Activated CD8-positive, alpha-beta memory T cell treated with anti-CD3 and anti-CD28 coated beads, Interleukin-2, amount 50 U/mL, for 24 hours (primary cell): ENCODE data around the gene ATG7.

Experiments
- DNase-seq: peaks from one replicate; pipeline ENCODE4 v3.0.0-alpha.2; 2020; ENCODE audit errors: extremely low read depth

Gene ATG7

DNA sequence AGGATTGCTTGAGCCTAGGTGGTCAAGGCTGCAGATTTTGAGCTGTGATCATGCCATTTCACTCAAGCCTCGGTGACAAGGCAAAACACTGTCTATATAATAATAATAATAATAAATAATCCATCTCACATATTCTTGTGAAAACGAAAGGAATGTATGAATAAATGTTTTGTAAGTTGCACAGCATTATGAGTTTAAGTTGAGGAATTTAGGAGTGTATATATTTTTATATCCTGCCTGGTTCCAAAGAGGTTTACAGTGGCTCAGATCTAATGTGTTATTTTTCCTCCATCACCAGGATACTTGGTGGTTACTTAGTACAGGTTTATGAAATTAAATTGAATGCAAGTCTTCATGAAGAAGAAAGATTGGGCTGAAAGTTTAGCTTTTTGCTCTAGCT, 77.2 kb downstream of the ATG7 start:
- DNase-seq = no peak

DNA sequence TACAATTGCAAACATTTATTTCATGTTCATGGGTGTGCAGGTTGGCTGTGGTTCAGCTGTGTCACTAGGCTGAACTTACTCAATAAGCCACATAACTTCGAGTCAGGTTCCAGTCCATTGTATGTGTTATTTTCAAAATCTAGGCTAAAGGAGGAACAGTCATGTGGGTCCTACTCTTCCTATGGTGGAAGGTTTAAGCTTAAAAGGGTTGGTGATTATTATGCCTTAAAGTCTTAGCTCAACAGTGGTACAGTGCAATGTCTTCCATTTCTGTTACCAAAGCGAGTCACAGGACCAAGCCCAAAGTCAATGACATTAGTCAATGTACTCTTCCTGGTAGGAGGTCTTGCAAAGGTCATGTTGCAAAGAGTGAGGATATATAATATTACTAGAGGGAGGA, 78.2 kb downstream of the ATG7 start:
- DNase-seq = no peak

DNA sequence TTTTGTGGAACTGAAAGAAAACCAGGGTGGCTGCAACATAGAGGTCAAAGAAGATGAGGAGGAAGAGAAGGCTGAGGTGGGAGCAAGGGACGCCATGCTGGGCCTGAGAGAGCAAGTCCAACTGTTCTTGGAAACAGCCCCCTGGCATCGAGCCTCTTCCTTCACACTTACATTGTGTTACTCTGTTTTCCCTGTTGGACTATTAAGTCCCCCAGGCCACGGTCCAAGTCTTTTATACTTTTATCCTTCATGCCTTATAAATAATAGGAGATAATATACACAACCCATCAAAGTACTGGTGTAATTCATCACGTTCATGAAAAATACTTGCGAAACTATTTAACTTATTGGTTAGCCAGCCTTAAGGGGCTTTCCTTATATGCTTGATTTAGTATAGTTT, 79.3 kb downstream of the ATG7 start:
- DNase-seq = no peak

DNA sequence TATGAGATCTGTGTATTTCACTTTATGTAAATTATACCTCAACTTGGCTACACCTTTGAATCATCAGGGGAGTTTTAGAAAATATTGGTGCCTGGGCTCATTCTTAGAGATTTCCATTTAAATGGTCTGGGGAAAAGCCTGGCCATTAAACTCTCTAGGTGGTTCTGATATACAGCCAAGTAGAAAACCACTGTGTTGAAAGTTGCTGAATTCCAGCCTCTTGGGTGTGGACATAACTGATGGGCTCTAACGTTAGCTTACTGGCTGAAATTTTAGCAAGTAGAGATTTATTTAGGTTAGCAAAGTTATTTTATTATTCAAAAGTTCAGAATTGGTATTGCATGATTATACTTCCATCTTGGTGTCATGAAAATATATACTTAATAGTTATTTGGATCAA, 84.1 kb downstream of the ATG7 start:
- no peak for DNase-seq

DNA sequence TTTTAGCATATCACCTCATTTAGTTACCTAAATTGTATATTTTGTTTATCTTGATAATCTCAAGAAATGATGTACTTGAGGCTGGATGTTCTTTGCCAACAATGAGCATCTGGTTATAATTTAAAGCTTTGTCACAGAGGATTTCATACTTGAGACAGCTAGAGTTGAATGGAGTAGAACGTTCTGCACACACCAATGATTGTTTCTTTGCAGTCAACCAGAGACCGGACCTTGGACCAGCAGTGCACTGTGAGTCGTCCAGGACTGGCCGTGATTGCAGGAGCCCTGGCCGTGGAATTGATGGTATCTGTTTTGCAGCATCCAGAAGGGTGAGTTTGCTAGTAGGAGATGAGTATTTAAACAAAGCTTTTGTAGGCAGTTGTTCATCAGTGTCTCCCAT, 90.4 kb downstream of the ATG7 start:
- no peak for DNase-seq

DNA sequence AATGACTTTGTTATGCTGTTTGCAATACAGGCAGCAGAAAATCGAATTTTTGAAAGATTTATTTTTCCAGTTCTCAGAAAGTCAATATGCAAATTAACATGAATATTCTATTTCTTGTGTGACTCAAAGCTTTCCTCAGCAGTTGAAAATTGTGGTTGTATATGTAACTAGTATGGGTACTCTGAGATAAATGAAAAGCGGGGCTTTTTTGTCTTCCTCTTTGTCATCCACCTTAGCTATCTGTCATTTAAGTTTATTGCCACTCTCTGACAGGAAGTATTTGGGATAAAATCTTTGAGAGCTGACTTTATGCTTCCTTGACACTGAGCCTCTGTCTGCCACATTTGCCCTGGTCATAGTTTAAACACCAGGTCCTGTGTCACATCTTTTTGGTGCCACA, 91.5 kb downstream of the ATG7 start:
- no peak for DNase-seq

DNA sequence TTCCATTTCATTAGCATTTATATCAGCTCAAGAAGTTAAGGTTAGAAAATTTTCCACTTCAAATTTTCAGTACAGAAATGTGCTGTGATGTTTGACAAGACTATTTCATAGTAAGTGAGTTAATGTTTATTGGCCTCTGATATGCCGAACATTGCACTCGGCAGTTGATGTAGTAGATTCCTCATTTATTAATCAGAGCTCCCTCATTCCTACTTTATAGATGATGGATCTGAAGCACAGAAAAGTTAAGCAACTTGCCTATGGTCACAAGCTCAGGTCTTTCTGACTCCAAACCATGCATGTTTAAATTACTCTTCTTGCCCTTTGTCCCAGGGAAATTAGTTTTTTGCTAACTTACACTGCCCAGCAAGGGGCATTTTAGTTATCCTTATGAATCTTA, 92.0 kb downstream of the ATG7 start:
- no peak for DNase-seq

DNA sequence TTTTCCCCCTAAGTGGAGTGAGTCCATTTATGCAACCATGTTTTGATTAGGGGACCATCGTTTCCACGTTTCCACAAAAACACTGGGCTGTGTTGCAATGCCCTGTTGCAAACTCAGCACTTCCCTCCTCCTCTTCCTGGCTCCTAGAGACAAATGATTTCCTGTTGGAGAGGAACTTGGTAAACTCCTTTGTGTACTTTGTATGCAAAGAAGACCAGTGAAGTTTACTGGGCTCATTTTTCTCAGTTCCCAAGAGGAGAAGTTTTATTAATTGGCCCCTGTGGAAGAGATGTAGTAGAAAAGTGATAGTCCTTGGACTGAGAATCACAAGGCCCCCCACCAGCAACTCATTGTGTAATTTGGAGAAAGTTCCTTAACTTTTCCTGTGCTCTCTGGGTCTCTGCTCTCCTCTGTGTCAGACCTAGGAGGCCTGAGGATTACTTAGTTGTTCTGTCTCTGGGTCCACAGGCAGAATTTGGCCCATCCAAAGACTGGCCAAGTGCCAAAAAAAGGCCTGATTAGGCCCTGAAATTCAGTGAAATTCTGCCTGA, 95.0 kb downstream of the ATG7 start:
- no peak for DNase-seq

DNA sequence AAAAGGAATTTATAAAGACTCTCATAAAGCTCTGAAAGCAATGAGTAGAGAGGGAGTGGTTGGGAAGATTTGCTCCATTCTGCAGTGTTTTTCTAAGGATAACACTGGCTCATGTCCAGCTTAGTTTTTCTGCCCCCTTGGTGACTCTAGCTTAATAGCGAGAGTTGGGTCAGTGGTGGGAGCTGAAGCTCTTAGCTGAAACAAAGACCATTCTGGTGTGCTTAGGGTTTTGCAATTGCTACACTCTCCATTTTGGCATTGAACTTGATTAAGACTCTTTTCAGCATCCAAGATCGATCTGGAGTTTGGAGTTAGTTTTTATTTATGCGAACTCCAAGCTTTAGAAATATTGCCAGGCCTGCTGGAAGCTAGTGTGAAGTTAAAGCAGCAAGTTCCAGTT, 98.0 kb downstream of the ATG7 start:
- no peak for DNase-seq

DNA sequence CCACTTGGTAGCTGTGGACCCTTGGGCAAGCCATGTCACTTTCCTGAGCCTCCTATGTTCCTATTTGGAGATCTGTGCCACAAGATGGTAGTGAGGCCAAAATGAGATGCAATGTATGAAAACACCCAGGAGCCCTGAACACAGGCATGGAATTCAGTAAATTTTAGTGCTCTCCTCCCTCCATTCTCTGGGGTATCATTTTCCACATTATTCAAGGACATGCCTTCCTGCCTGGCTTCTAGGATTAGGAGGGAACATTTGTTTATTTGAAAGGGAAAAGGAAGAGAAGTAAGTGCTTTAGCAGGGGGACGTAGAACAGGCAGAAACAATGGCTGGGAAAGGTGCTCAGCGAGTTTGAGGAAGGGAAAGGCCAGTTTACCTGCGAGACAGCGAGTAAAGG, 98.8 kb downstream of the ATG7 start:
- DNase-seq = no peak

DNA sequence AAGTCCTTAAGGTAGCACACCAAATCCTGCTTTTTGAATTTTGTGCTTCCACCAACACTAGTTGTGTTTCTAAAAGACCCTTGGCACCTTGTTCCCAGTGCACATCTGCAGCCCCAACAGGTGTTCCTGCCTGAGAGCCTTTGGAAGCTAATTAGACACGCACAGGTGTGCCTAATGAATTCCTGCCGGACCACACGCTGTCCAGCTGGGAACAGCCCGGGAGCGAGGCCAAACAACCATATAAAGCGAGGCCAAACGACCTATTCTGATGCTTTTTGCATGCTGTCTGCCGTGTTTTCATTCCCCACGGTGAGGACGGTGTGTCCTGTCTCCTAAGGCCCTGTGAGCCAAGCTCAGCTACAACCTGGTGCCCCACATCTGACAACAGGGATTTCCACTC, 99.5 kb downstream of the ATG7 start:
- DNase-seq = no peak

DNA sequence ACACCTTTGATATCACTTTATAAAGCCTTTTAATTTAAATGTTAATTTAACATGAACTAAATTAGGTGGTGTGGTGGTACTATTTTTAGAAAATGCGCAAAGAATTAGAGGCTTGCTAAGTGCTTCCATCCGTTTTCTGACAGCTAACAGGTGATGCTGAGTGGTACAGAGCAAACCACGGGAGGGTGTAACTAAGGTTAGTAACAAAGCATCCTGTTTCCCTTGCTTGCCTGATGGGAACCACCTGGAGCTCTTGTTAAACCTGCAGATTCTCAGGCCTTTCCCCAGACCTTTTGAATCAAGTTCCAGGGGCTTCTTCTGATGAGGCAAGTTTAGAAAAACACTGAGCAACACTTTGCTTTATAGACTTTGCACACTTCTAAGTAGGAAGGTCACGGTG, 101.0 kb downstream of the ATG7 start:
- DNase-seq = no peak

DNA sequence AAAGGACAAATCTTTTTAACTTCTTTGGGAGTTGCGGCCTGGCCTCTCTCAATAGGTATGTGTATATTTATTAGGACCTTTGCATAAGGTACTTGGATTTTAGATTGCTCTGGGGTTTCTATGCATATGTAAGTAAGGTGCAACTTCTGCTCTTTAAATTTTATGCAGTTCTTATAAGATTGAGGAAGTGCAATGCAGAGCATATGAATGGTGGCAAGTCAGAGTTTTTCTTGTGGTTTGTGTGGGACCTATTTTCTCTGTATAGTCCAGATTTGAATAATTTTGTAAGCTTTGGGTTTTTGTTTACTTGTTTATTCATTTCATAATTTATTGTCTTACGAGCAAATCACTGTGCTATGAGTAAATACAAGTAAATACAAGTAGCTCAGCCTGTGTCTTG, 101.5 kb downstream of the ATG7 start:
- DNase-seq = no peak

DNA sequence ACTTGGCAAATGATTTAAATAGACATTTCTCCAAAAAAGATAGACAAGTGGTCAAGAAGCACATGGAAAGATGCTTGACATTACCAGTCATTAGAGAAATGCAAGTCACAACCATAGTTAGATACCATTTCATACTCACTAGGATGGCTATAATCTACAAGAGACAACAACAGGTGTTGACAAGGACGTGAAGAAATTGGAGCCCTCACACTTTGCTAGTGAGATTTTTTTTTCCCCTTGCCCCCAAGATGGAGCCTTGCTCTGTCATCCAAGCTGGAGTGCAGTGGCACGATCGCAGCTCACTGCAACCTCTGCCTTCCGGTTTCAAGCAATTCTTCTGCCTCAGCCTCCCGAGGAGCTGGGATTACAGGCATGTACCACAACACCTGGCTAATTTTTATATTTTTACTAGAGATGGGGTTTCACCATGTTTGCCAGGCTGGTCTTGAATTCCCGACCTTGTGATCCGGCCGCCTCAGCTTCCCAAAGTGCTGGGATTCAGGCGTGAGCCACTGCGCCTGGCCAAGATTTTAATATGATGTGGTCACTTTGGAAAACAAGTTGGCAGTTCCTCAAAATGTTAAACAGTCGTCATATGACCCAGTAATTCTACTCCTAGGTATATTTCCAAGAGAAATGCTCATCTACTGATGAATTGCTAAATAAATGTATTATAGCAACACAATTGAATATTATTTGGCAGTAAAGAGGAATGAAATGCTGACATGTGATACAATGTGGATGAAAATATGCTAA, 103.3 kb downstream of the ATG7 start:
- no peak for DNase-seq

DNA sequence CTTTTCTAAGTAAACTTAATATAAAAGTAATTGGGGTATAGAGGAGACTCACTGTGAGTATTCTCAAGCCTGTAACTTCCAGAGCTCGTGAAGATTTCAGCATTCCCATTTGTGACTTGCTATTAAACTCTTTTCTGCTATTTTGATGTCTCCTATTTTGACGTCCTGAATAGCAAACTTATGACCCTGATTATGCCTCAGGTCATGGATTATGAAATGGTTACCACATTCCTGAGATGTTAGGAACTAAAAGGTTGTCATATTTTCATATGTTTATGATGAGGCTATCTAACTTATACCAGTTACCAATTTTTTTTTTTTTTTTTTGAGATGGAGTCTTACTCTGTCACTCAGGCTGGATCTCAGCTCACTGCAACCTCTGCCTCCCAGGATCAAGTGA, 105.5 kb downstream of the ATG7 start:
- no peak for DNase-seq

DNA sequence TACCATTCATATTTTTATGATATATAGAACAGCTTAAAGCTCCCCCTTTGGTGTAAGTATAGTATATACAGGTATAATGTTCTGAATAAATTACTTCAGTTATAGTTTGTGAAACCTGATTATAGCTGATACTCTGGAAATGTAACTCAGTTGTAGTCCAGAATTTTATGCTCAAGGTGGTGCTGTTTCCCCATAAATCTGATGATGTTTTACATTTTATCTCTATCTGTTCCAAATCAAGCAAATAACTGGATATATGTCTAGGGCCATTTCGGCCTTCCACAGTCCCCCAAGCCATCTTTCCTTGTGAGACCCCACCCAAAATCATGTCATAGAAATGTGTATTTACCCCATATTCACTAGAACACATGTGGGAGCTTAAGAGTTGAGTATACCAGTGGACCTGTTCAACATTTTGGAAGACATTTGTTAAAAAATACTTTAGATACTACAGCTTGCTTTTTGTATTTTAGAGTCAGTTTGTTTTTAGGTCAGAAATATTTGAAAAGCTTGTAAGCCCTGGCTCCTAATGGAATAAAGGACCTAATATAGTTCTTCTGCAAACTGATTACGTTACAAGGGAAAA, 107.1 kb downstream of the ATG7 start:
- DNase-seq = no peak

DNA sequence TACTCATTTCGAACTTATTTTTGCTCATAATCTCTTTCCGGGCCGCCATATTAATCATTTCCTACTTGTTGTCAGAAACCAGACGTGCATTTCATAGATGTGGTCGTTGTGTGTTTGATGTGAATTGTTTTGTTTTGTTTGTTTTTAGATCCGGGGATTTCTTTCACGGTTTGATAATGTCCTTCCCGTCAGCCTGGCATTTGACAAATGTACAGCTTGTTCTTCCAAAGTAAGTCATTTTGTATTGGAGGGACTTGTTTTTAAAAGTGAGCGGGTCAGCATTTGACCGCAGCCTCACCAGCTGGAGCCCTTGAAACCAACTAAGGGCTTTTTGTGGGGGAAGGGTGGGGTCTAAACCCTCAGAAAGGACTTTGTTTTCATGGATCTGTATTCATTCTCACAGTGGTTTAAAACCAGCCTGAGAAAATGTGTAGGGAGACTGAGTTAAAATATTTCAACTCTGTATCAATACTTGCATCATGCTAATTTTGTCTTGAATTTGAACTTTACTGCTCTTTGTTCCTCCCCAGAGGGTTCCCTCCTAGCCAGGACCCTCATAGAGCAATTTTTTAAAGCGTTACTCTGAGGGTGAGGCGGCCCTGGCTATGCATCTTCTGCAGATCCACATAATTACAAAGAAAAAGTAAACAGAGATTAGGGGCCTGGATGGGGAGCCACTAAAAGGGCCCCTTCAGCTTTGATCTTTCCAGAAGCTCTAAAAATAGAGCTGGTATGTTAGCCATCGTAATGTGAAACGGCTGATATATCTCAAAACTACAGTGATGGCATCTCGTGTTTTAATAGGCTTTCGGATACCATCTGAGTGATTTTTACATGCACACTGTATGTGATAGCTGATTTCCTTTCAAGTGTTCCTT, 107.9 kb downstream of the ATG7 start:
- DNase-seq = no peak

DNA sequence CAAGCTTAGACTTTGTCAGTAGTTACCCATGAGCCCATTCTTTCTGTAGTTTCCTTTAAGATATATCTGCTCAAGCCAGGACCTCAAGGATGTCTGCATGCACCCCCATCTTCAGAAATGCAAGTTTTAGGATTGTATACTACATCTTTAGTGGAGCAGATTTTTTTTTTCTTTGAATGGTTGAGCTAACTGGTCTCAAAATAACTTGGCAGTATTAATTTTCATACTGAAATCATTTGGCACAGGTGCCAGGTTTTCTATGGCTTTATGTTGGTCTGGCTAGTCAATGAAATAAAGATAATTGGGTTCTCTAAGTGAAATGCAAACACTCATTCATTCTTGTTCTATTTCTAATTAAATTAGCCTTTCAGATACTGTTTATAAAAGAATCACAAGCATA, 108.9 kb downstream of the ATG7 start:
- DNase-seq = no peak

DNA sequence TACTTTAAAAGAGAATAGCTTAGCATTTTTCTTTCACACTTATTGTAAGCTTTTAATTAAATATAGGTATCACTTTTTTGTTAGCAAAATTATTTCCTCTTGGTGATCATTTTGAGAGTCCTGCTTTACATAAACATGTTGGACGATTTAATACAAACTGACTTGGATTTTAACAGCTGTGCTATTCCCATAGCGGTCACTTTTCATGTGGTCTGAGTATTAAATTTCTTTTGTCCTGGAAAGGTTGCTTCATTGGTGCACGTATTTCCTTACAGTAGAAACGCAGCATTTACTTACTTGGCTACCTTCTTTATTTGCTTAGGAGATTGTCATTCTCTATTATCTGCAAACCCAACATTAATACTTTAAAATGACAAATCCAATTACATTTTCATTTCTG, 109.4 kb downstream of the ATG7 start:
- DNase-seq = no peak

DNA sequence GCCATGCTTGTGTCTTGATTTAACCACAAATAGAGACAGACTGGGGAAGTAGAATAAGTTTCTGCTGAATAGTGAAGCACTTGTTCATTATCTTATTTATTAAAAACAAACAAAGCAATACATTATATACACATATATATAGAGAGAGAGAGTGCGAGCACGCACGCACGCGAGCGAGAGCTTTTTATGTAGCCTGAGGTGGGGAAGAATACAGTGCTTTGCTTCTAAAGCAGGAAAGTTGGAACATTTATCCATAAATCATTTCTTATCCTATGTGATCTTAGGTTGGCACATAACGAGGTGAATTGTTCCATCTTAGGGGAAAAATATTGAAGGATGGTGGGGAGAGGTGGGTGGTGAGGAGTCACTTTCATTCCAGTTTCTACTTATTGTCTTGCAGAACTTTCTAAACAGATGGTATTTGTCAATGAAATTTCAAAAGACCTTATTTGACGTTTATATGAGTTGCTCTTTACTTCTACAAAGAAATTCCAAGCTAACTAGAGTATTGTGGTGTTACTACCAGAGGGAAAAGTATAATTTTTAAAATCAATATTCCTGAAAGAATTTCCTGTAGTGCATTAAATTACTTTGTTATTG, 110.0 kb downstream of the ATG7 start:
- DNase-seq = no peak

DNA sequence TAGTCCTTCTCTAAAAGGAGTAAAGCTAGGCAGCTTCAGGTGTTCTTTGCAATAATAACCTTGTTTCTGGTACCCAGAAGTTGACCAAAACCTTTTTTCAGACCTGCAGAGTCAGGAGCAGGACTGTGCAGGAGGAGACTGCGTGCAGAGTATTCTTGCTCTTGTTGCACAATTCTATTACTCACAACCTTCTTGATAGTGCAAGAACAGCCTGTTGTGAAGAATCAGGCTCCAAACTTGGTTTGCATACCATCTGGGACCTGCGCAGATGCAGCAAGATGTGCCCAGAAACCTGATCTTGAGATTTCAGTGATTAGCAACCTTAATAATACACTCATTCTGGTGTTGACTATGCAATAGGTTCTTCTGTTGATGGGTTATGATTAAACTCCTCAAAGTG, 111.9 kb downstream of the ATG7 start:
- no peak for DNase-seq

DNA sequence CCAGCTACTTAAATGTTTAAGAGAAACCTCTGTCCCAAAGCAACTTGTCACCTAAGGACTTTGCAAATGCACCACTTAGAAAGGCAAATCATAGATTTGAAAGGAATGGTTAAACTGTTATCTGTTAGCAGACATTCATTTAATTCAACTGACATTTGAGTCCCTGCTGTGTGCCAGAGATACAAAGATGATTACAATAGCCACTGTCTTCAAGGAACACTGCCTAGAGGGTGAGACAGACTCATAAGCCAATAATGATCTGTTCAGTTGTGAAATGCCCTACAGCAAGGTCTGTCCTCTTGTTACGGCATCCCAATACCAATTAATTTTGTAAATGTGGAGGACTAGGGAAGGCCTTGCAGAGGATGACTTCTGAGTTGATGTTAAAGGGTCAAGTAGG, 113.1 kb downstream of the ATG7 start:
- DNase-seq = no peak
